ENCODE results near the gene APOBEC4. TPM values are rescaled to one million over a fixed set of nuclear protein-coding genes. Genes with fewer than 3 reads are reported as not detected.

Gene APOBEC4
- total and polyA plus RNA-seq, 2 of the 13 experiments (the other 11 are each of a cell fraction or from before 2014, with no cell fraction given): not detected

GRCh38 chr1:183636334-183636682 is 16.8 kb downstream of the APOBEC4 start (continued):
- TF ChIP-seq, protein P1, sequence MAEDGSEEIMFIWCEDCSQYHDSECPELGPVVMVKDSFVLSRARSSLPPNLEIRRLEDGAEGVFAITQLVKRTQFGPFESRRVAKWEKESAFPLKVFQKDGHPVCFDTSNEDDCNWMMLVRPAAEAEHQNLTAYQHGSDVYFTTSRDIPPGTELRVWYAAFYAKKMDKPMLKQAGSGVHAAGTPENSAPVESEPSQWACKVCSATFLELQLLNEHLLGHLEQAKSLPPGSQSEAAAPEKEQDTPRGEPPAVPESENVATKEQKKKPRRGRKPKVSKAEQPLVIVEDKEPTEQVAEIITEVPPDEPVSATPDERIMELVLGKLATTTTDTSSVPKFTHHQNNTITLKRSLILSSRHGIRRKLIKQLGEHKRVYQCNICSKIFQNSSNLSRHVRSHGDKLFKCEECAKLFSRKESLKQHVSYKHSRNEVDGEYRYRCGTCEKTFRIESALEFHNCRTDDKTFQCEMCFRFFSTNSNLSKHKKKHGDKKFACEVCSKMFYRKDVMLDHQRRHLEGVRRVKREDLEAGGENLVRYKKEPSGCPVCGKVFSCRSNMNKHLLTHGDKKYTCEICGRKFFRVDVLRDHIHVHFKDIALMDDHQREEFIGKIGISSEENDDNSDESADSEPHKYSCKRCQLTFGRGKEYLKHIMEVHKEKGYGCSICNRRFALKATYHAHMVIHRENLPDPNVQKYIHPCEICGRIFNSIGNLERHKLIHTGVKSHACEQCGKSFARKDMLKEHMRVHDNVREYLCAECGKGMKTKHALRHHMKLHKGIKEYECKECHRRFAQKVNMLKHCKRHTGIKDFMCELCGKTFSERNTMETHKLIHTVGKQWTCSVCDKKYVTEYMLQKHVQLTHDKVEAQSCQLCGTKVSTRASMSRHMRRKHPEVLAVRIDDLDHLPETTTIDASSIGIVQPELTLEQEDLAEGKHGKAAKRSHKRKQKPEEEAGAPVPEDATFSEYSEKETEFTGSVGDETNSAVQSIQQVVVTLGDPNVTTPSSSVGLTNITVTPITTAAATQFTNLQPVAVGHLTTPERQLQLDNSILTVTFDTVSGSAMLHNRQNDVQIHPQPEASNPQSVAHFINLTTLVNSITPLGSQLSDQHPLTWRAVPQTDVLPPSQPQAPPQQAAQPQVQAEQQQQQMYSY (CRISPR knock-in tag; IDR thresholded peaks at IDR 0.05): peak; percentile 80; the same call in 1 of the 2 replicates
- TF ChIP-seq HES4 (CRISPR knock-in tag; IDR thresholded peaks at IDR 0.05; ENCODE audit: borderline replicate concordance): 0 out of 2 replicates have a peak, but pooled peaks have one; percentile 50
- TF ChIP-seq ZNF790 (CRISPR knock-in tag; IDR thresholded peaks at IDR 0.05; ENCODE audit: borderline replicate concordance): no peak
- TF ChIP-seq ZNF879 (CRISPR knock-in tag; IDR thresholded peaks at IDR 0.05): 0 out of 2 replicates have a peak, but pooled peaks have one; percentile 35
- 0 out of 2 replicates have a peak, but pooled peaks have one; percentile 22 for TF ChIP-seq TARDBP (CRISPR knock-in tag; IDR thresholded peaks at IDR 0.05)
- no peak for TF ChIP-seq HMG20A (CRISPR knock-in tag; IDR thresholded peaks at IDR 0.05; ENCODE audit: borderline replicate concordance)
- TF ChIP-seq ZNF619 (CRISPR knock-in tag; IDR thresholded peaks at IDR 0.05): 0 out of 2 replicates have a peak, but pooled peaks have one; percentile 16
- TF ChIP-seq SAFB2 (CRISPR knock-in tag; IDR thresholded peaks at IDR 0.05; ENCODE audit: borderline replicate concordance, low read depth): peak; percentile 19; the same call in 1 of the 2 replicates
- TF ChIP-seq SOX6 (IDR thresholded peaks at IDR 0.05): no peak
- TF ChIP-seq SOX6 (CRISPR knock-in tag; IDR thresholded peaks at IDR 0.05): peak; percentile 44
- peak; percentile 25 for TF ChIP-seq ASH2L (IDR thresholded peaks at IDR 0.05; ENCODE audit: insufficient read length, low read depth, low read length)
- peak; percentile 62 for TF ChIP-seq HNF4A (CRISPR knock-in tag; IDR thresholded peaks at IDR 0.05)
- 0 out of 2 replicates have a peak, but pooled peaks have one; percentile 13 for TF ChIP-seq ZNF121 (CRISPR knock-in tag; IDR thresholded peaks at IDR 0.05)
- TF ChIP-seq ZNF703 (CRISPR knock-in tag; IDR thresholded peaks at IDR 0.05; ENCODE audit: borderline replicate concordance): no peak
- TF ChIP-seq ZNF776 (CRISPR knock-in tag; IDR thresholded peaks at IDR 0.05): peak; percentile 20; the same call in 1 of the 2 replicates
- 0 out of 2 replicates have a peak, but pooled peaks have one; percentile 15 for TF ChIP-seq MZF1 (CRISPR knock-in tag; IDR thresholded peaks at IDR 0.05; ENCODE audit: borderline replicate concordance)
- TF ChIP-seq, protein P2, sequence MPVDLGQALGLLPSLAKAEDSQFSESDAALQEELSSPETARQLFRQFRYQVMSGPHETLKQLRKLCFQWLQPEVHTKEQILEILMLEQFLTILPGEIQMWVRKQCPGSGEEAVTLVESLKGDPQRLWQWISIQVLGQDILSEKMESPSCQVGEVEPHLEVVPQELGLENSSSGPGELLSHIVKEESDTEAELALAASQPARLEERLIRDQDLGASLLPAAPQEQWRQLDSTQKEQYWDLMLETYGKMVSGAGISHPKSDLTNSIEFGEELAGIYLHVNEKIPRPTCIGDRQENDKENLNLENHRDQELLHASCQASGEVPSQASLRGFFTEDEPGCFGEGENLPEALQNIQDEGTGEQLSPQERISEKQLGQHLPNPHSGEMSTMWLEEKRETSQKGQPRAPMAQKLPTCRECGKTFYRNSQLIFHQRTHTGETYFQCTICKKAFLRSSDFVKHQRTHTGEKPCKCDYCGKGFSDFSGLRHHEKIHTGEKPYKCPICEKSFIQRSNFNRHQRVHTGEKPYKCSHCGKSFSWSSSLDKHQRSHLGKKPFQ (CRISPR knock-in tag; IDR thresholded peaks at IDR 0.05; ENCODE audit: insufficient replicate concordance): peak; percentile 4
